Measurements from ENCODE around the gene EML6. TPM values are rescaled to one million over a fixed set of nuclear protein-coding genes. Genes with fewer than 3 reads are reported as not detected.

EML6 gene
- total RNA-seq, 1 experiment from 2014 or later, result 6.6 TPM

DNA sequence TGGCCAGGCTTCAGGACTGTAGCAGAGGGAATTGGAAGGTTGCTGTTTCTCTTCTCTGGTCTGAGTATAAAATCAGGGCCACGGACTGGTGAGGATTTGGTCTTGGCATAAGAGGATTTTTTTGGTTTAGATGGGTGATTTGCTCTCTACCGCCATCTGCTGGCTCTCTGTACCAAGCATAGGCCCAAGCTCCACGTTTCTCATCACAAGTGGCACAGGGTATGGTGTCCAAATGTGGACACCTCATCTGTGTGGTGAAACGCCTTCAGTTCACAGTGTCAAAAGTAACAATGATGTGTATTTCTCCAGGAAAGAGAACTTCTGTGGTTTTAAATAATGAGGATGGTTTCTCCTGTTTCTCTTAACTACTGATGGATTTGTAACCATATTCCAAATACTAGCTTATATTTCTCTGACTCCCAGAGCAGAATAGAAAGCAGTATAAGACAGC lies 115.1 kb downstream of the EML6 start:
- Histone ChIP-seq H3K27ac (ENCODE audit: low read depth, low read length) (no peak overlapping the region), H3K9me2 (ENCODE audit: insufficient read depth) (no peaks in the 10 kb centered on the region), H3K4me1 (ENCODE audit: control insufficient read depth in 1 of 2, insufficient read depth in 2 of 2, low read length in 2 of 2) (no peaks in the 10 kb centered on the region), H3K79me2 (ENCODE audit: insufficient read depth, low read length) (no peaks in the 10 kb centered on the region), H3K36me3 (ENCODE audit: control insufficient read depth in 1 of 2, insufficient read depth in 2 of 2, low read length in 2 of 2) (no peaks in the 10 kb centered on the region), H2AFZ (ENCODE audit: low read depth, low read length, poor library complexity, severe bottlenecking) (no peak overlapping the region), H3K9ac (ENCODE audit: low read length) (no peak overlapping the region), H3K4me2 (ENCODE audit: low read length) (no peak overlapping the region), H3K27me3 (ENCODE audit: insufficient read depth, low read length) (no peaks in the 10 kb centered on the region), H4K20me1 (ENCODE audit: insufficient read depth) (no peaks in the 10 kb centered on the region), H3K9me3 (ENCODE audit: control insufficient read depth in 1 of 2, insufficient read depth in 1 of 2, low read depth in 1 of 2, low read length in 2 of 2) (no peaks in the 10 kb centered on the region), H3K4me3 (replicated peaks in 1 of 2; ENCODE audit: low read depth in 1 of 2, low read length in 2 of 2) (no peak overlapping the region)
- CTCF ChIA-PET, result interaction anchor here (0.6 to 2.8 kb wide), 22 partner anchors 10 to 1310 kb away, joined by 3 to 34 read pairs (median 4); partner anchors contain the start of genes ACYP2 and EML6
- ATAC-seq (peak; percentile 94), DNase-seq (ENCODE audit: low read depth, low spot score) (peak; percentile 46)
- RAD21 ChIA-PET (ENCODE audit: low non-redundant PET in 1 of 2, low total read pairs in 2 of 2, uncharacterized antibody in 2 of 2, unreplicated experiment in 2 of 2), result interaction anchor here (1.0 to 1.5 kb wide), 5 partner anchors 61 to 732 kb away, joined by 3 to 5 read pairs (median 4); no protein-coding TSS in a partner anchor
- TF ChIP-seq SIN3A (IDR thresholded peaks at IDR 0.05; ENCODE audit: low read depth), result no peak
- TF ChIP-seq, protein P1, sequence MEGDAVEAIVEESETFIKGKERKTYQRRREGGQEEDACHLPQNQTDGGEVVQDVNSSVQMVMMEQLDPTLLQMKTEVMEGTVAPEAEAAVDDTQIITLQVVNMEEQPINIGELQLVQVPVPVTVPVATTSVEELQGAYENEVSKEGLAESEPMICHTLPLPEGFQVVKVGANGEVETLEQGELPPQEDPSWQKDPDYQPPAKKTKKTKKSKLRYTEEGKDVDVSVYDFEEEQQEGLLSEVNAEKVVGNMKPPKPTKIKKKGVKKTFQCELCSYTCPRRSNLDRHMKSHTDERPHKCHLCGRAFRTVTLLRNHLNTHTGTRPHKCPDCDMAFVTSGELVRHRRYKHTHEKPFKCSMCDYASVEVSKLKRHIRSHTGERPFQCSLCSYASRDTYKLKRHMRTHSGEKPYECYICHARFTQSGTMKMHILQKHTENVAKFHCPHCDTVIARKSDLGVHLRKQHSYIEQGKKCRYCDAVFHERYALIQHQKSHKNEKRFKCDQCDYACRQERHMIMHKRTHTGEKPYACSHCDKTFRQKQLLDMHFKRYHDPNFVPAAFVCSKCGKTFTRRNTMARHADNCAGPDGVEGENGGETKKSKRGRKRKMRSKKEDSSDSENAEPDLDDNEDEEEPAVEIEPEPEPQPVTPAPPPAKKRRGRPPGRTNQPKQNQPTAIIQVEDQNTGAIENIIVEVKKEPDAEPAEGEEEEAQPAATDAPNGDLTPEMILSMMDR (IDR thresholded peaks at IDR 0.05 in 2 of 3, conservative IDR thresholded peaks at IDR 0.05 in 1 of 3; ENCODE audit: borderline replicate concordance in 1 of 3, insufficient read depth in 1 of 3, low read depth in 2 of 3, low read length in 2 of 3), result peak; percentile 76 to 95 (median 89)
- TF ChIP-seq ZNF274 (IDR thresholded peaks at IDR 0.05; ENCODE audit: low read depth, low read length), result no peak
- no peak for TF ChIP-seq CEBPB (IDR thresholded peaks at IDR 0.05; ENCODE audit: low read depth)
- no peak for TF ChIP-seq ELF1 (IDR thresholded peaks at IDR 0.05; ENCODE audit: borderline replicate concordance, low read depth)
- TF ChIP-seq CBX3 (IDR thresholded peaks at IDR 0.05; ENCODE audit: low read depth), result no peak; the same call in 1 of the 2 replicates
- TF ChIP-seq, protein P2, sequence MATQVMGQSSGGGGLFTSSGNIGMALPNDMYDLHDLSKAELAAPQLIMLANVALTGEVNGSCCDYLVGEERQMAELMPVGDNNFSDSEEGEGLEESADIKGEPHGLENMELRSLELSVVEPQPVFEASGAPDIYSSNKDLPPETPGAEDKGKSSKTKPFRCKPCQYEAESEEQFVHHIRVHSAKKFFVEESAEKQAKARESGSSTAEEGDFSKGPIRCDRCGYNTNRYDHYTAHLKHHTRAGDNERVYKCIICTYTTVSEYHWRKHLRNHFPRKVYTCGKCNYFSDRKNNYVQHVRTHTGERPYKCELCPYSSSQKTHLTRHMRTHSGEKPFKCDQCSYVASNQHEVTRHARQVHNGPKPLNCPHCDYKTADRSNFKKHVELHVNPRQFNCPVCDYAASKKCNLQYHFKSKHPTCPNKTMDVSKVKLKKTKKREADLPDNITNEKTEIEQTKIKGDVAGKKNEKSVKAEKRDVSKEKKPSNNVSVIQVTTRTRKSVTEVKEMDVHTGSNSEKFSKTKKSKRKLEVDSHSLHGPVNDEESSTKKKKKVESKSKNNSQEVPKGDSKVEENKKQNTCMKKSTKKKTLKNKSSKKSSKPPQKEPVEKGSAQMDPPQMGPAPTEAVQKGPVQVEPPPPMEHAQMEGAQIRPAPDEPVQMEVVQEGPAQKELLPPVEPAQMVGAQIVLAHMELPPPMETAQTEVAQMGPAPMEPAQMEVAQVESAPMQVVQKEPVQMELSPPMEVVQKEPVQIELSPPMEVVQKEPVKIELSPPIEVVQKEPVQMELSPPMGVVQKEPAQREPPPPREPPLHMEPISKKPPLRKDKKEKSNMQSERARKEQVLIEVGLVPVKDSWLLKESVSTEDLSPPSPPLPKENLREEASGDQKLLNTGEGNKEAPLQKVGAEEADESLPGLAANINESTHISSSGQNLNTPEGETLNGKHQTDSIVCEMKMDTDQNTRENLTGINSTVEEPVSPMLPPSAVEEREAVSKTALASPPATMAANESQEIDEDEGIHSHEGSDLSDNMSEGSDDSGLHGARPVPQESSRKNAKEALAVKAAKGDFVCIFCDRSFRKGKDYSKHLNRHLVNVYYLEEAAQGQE (IDR thresholded peaks at IDR 0.05; ENCODE audit: low read depth), result no peak
- no peak for TF ChIP-seq SP1 (IDR thresholded peaks at IDR 0.05; ENCODE audit: low read depth)
- peak; percentile 77 for TF ChIP-seq RAD21 (IDR thresholded peaks at IDR 0.05; ENCODE audit: low read depth)
- TF ChIP-seq, protein P3, sequence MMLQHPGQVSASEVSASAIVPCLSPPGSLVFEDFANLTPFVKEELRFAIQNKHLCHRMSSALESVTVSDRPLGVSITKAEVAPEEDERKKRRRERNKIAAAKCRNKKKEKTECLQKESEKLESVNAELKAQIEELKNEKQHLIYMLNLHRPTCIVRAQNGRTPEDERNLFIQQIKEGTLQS (IDR thresholded peaks at IDR 0.05), result no peak
- TF ChIP-seq SRF (IDR thresholded peaks at IDR 0.05; ENCODE audit: low read depth), result no peak
- TF ChIP-seq EZH2phosphoT487 (IDR thresholded peaks at IDR 0.05; ENCODE audit: borderline replicate concordance), result no peak
- no peak for TF ChIP-seq ZFX (IDR thresholded peaks at IDR 0.05)
- no peak for TF ChIP-seq JUND (IDR thresholded peaks at IDR 0.05)
- POLR2A ChIA-PET, result no interaction called here
- no TSS peak for BruUV-seq (replicated peaks)
- intact Hi-C loops (cut with micrococcal nuclease), result loop anchor here (1.0 to 10.0 kb wide), 5 partner anchors 75 to 734 kb away; partner anchors contain the start of gene EML6

All from HCT116 (cell line).